Nephron progenitor cell (in vitro differentiated cells): Measurements from ENCODE around the gene CXCR2.

Experiments used
- DNase-seq: peaks from one replicate; pipeline ENCODE4 v3.0.0; 2021
- H3K27ac Mint-ChIP-seq: 2 replicates; pipeline ENCODE4 v1.8.0; 2021; ENCODE audit warnings: mild to moderate bottlenecking, moderate library complexity, mixed read lengths
- H3K27me3 Mint-ChIP-seq: 2 replicates; pipeline ENCODE4 v1.8.0; 2021; ENCODE audit warnings: mild to moderate bottlenecking, low read depth, mixed read lengths; ENCODE audit not compliant: poor library complexity
- H3K36me3 Mint-ChIP-seq: 2 replicates; pipeline ENCODE4 v1.8.0; 2021; ENCODE audit warnings: low read depth, mixed read lengths
- H3K4me1 Mint-ChIP-seq: 2 replicates; pipeline ENCODE4 v1.8.0; 2021; ENCODE audit warnings: mixed read lengths
- H3K4me3 Mint-ChIP-seq: 2 replicates; pipeline ENCODE4 v1.8.0; 2021; ENCODE audit warnings: mild to moderate bottlenecking, moderate library complexity, mixed read lengths
- H3K9me3 Mint-ChIP-seq: 2 replicates; pipeline ENCODE4 v1.8.0; 2021; ENCODE audit warnings: mild to moderate bottlenecking, moderate library complexity, mixed read lengths
- TF ChIP-seq, protein P1 (sequence below): fragments of 200-600 bp; sonication (generic); IDR thresholded peaks from 2 replicates; pipeline ENCODE4 v1.5.0; 2021; ENCODE audit warnings: antibody characterized with exemption

CXCR2 gene

DNA sequence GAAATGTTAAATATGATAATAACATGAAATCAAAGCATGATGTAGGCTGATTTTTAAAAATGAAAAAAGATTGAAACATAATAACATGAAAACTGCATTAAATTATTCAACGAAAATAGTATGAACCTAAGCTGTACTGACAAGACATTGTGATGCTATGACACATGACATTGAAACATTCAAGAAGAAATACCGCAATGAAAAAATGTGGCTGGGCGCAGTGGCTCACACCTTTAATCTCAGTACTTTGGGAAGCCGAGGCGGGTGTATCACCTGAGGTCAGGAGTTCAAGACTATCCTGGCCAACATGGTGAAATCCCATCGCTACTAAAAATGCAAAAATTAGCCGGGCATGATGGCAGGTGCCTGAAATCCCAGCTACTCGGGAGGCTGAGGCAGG, 26.3 kb downstream of the CXCR2 start:
- Mint-ChIP-seq H3K4me1 (no peaks in the 10 kb centered on the region), H3K36me3 (no peaks in the 10 kb centered on the region), H3K9me3 (no peaks in the 10 kb centered on the region), H3K27ac (no peak overlapping the region), H3K27me3 (peaks cover 45% of the 10 kb centered on the region), H3K4me3 (no peak overlapping the region)
- DNase-seq: no peak
- TF ChIP-seq, protein P1, sequence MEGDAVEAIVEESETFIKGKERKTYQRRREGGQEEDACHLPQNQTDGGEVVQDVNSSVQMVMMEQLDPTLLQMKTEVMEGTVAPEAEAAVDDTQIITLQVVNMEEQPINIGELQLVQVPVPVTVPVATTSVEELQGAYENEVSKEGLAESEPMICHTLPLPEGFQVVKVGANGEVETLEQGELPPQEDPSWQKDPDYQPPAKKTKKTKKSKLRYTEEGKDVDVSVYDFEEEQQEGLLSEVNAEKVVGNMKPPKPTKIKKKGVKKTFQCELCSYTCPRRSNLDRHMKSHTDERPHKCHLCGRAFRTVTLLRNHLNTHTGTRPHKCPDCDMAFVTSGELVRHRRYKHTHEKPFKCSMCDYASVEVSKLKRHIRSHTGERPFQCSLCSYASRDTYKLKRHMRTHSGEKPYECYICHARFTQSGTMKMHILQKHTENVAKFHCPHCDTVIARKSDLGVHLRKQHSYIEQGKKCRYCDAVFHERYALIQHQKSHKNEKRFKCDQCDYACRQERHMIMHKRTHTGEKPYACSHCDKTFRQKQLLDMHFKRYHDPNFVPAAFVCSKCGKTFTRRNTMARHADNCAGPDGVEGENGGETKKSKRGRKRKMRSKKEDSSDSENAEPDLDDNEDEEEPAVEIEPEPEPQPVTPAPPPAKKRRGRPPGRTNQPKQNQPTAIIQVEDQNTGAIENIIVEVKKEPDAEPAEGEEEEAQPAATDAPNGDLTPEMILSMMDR: no peak

DNA sequence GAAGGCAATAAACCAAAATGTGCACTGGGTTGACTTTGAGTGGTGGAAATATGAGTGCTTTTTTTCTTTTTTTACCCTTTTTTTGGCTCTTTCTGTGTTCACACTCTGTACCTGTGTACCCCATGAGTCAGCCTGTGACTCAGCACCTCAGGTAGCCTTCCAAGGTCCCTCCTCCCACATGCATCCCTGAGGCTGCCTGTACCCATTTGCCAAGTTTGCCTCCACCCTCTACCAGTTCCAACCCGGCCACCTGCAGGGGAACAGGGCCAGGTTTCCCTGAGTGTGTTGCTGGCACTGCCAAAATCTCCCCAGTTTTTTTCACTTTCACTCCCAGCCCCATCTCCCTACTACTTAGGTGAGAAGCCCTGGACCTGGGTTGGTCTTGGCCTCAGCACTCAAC, 26.9 kb downstream of the CXCR2 start:
- no peaks in the 10 kb centered on the region for H3K4me1 Mint-ChIP-seq
- H3K9me3 Mint-ChIP-seq: no peaks in the 10 kb centered on the region
- H3K36me3 Mint-ChIP-seq: no peaks in the 10 kb centered on the region
- no peak overlapping the region for H3K27ac Mint-ChIP-seq
- TF ChIP-seq, protein P1: no peak
- DNase-seq: no peak
- no peak overlapping the region for H3K4me3 Mint-ChIP-seq
- peaks cover 46% of the 10 kb centered on the region for H3K27me3 Mint-ChIP-seq

DNA sequence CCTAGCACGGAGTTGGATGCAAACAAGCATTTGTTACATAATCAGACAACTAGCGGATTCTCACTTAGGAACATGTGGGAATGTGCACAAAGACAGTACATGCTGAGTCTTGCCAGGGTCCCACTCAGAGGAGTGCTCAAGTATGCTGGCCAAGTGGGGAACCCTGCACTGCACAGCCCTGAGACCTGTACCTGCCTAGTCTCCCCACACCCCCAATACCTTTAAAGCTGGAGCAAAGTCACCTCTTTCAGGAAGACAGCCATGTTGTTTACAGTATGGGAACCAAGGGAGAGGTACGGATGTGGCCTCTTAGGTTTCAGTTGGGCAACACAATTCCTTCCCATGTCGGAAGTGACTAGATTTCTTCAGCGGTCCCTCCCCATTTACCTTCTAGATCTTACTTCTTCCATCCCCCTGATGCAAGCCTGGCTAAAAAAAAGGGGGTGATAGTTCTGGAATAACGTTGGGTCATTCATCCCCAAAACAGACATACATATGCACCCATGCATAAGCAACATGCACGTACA, 30.2 kb downstream of the CXCR2 start:
- TF ChIP-seq, protein P1: no peak
- no peak for DNase-seq
- no peaks in the 10 kb centered on the region for H3K36me3 Mint-ChIP-seq
- no peak overlapping the region for H3K4me3 Mint-ChIP-seq
- H3K27me3 Mint-ChIP-seq: peaks cover 45% of the 10 kb centered on the region
- H3K4me1 Mint-ChIP-seq: no peaks in the 10 kb centered on the region
- no peaks in the 10 kb centered on the region for H3K9me3 Mint-ChIP-seq
- H3K27ac Mint-ChIP-seq: no peak overlapping the region

DNA sequence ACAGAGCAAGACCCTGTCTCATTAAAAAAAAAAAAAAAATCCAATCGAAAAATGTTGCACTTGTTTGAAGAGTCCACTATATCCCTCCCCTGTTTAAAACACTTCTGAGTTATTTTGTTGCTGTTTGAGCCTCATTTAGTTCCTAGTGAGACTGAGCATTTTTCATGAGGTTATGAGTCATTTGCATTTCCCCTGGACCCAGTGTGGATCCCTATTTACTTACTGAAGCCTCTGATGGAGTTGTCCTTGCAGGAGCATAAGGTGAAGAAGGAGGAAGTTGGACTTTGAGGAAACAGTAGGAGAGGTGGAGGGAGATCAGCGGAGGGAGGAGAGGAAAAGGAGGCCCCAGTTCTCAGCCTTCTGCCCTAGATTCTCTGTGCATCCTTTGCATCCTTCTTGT, 35.8 kb downstream of the CXCR2 start:
- TF ChIP-seq, protein P1: no peak
- H3K27me3 Mint-ChIP-seq: peaks cover 67% of the 10 kb centered on the region

DNA sequence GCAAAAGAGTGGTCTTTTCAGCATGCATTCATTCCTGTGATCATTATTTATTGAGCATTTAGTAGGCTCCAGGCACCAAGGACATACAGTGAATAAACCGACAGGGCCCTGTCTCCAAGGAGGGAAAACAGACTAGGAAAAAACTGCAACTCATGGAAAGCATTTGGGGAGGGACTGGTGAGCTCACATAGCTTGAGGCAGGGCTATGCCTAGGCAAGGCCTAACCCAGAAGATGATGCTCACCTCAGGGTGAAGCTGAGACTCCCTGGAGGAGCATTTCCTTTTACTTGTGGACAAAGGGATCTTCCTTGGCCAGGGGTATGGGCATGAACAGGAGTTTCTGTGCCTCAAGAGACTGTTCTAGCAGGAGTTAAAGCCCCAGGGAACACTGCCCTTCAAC, 37.0 kb downstream of the CXCR2 start:
- Mint-ChIP-seq H3K36me3 (no peaks in the 10 kb centered on the region), H3K4me3 (no peak overlapping the region), H3K4me1 (no peaks in the 10 kb centered on the region), H3K9me3 (peaks cover 6% of the 10 kb centered on the region), H3K27me3 (peaks cover 69% of the 10 kb centered on the region), H3K27ac (no peak overlapping the region)
- TF ChIP-seq, protein P1: no peak
- DNase-seq: no peak

More for the DNA sequence above, 35.8 kb downstream of the CXCR2 start:
- no peak overlapping the region for H3K4me3 Mint-ChIP-seq
- no peak overlapping the region for H3K27ac Mint-ChIP-seq
- H3K36me3 Mint-ChIP-seq: no peaks in the 10 kb centered on the region
- H3K9me3 Mint-ChIP-seq: peaks cover 6% of the 10 kb centered on the region
- H3K4me1 Mint-ChIP-seq: no peaks in the 10 kb centered on the region
- DNase-seq: no peak

DNA sequence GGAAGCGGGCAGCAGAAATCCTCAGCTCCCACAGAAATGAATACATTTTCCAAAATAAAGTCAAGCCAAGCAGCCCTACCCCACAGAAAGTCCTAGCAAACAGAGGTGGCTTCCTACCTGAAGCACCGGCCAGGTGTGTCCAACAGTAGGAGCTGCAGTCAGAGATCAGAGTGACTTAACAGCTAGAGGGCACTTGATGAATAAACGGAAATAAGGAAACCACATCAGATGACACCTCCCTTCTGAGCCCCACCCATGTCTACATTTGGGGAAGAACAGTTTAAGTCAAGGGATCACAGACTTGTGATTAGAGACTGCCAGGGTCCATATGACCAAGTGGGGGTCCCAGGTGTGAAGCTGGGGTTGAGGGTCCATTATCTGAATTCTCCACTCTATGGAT, 41.0 kb downstream of the CXCR2 start, which contains the start of gene CXCR1:
Gene CXCR1 (minus strand): TSS at position 172 of the 400 bp plus-strand sequence. CDS start 1,751 bp downstream, outside the sequence.
- no peak for DNase-seq
- Mint-ChIP-seq H3K36me3 (no peaks in the 10 kb centered on the region), H3K27me3 (peaks cover 59% of the 10 kb centered on the region)

More for the DNA sequence above, 41.0 kb downstream of the CXCR2 start, which contains the start of gene CXCR1:
- TF ChIP-seq, protein P1: no peak
- H3K4me3 Mint-ChIP-seq: no peak within 1 kb of the TSS
- no peak within 1 kb of the TSS for H3K27ac Mint-ChIP-seq
- H3K4me1 Mint-ChIP-seq: peaks cover 5% of the 10 kb centered on the region
- H3K9me3 Mint-ChIP-seq: peaks cover 6% of the 10 kb centered on the region
